Tongue (tissue), 2 donors: ENCODE measurements around the gene BCAS3. TPM values are rescaled to one million over a fixed set of nuclear protein-coding genes. Genes with fewer than 3 reads are reported as not detected.

Source experiments
- DNase-seq: peaks from one replicate; pipeline ENCODE4 v3.0.0-alpha.2; 2015
- total RNA-seq: library from RNA; depleted of rRNA; stranded (reverse); fragments of >200 nt; gene quantifications from one replicate; pipeline ENCODE4 v1.2.3, GENCODE V29; 2014

The BCAS3 gene
- total RNA-seq, 1 donor from 2014 or later: 40.2 TPM

GRCh38 chr17:61386251-61386650, 708.6 kb downstream of the BCAS3 start:
- no peak for DNase-seq

- DNase-seq: no peak
Observed at GRCh38 chr17:61387011-61387410, 709.4 kb downstream of the BCAS3 start.

GRCh38 chr17:61387511-61388305, 710.1 kb downstream of the BCAS3 start:
- no peak for DNase-seq

DNA sequence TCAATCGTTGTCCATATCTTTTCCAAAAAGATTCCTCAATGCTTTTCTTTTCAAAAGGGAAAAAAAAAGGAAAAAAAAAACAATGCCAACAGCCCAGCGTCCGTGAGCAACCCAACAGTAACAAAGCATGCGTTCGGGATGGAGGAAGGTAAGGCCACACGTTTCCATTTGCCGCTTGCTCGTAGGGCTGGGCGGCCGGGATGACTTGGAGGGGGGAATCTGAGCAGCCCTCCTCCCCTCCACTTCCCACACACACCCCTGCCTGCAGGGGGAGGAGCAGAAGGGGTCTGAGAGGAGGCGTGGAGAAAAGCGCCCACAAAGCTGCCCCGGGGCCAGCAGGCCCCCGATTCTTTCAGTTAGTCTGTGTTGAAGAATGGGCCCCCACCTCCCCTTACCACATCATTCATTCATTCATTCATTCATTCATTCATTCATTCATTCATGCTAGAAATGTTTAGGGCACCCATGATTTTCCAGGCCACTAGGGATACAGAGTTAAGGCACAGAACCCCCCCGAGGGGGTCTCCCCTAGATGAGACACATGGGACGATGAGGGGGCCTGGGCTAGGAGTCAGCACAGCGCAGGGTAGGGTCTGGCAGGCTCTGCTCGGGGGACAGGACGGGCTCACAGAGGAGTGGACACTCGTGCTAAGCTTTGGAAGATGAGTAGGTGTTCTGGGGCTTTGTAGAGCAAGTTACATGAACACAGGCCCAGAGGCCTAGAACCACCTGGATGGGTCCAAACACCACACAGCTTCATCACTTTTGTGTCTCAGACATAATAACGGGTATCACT, 711.1 kb downstream of the BCAS3 start:
- no peak for DNase-seq

- peak; percentile 73 for DNase-seq
Observed at GRCh38 chr17:61389670-61390478, 712.2 kb downstream of the BCAS3 start.

DNA sequence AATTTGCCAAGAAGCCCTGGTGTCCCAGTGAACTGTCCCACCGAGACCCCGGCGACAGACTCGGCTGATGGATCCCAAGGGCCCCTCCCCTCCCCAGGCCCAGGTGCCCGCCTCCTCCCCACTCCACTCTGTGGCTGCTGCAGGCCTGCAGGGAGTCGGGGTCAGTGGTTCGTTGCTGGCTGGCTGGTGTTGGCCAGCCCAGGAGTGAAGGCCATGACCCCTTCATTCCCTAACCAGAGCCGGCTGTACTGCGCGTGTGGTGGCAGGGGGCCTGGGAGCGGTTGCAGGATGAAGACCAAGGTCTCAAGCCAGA, 712.8 kb downstream of the BCAS3 start:
- DNase-seq: no peak

DNA sequence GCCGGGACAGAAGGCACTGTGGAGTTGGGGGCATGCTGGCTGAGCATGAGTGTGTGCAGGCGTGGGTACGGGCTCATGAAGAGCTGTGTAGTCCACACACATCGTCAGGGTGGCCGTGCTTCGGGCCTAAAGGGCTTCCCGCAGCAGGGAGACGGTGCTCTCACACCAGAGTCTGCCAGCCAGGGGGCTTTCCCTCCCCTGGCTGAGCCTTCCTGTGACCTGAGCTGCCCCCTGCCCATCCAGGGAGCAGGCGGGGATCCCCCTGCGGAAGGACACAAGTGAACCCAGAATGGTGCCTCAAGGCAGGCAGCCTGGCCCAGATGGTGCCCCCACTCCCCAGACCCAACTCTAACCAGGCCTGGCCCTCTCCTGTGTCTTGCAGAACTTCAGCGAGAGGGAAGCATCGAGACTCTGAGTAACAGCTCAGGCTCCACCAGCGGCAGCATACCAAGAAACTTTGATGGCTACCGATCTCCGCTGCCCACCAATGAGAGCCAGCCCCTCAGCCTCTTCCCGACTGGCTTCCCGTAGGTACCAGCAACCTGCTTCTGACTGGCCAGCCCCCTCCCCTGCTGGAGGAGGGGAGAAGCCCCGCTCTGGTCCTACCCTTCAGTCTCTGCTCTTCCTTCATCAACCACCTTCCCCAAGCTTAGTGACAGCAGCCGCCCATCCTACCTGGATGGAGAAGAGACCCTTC, 714.1 kb downstream of the BCAS3 start:
- DNase-seq: no peak

DNA sequence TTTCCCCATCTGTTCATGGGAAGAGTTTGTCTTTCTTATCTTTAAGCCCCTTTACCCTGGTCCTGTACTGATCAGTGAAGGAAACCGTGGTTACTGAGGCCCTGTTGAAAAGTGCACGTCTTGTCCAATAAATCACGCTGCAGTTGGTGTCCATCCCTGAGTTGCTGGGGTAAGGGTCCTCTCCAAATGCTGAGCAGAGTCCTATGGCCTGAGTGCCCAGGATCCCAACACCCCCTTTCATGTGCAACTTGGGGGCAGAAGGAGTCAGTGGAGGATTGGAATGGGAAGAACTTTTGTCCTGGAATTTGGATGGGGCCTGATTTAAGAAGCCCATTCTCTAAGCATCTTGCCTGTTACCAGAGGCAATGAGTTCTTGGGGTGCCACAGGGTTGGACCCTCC, 715.0 kb downstream of the BCAS3 start:
- no peak for DNase-seq

DNA sequence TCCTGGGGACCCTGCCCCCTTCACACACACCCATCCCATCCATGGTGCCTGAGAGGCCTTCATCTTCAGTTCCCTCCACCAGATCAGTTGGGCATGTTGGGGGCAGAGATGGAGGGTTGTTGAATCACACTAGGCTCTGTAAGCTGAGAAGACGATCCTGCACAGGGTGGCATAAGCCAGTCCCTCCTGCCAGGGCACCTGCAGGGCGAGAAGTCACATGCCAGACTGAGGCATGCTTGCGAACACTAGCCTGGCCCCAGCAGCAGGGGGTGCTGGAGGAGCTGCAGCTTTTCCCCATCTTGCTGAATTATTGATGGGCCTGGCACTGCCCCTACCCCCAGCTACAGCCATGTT, 715.9 kb downstream of the BCAS3 start:
- no peak for DNase-seq

GRCh38 chr17:61393904-61394629, 716.4 kb downstream of the BCAS3 start:
- no peak for DNase-seq

- no peak for DNase-seq
Observed at GRCh38 chr17:61394630-61395408, 717.2 kb downstream of the BCAS3 start.

DNA sequence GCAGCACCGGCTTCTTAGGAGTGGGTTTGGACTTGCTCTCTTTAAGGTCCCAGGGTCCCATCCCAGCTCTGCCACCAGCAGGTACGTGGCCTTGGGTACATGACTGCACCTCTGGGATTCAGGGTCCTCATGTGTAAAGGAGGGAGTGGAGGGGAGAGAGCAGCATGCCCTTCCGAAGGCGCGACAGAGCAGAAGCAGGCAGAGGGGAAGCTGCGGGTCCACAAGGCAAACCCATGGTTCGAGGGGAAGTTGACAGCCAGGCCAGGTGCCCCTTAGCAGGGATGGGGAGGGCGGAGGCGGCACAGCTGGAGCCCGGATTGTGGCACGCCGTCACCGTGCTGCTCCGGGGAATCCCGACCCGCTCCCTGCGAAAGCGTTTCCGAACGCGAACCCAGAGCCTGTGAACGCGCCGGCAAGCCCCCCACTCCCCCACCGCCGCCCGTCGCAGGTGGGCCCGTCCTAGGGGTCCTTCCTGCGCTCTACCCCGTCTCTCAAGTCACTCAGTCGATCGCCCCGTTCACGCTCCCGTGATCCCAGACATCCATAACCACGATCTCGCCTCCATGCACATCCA, 717.8 kb downstream of the BCAS3 start:
- DNase-seq: no peak

DNA sequence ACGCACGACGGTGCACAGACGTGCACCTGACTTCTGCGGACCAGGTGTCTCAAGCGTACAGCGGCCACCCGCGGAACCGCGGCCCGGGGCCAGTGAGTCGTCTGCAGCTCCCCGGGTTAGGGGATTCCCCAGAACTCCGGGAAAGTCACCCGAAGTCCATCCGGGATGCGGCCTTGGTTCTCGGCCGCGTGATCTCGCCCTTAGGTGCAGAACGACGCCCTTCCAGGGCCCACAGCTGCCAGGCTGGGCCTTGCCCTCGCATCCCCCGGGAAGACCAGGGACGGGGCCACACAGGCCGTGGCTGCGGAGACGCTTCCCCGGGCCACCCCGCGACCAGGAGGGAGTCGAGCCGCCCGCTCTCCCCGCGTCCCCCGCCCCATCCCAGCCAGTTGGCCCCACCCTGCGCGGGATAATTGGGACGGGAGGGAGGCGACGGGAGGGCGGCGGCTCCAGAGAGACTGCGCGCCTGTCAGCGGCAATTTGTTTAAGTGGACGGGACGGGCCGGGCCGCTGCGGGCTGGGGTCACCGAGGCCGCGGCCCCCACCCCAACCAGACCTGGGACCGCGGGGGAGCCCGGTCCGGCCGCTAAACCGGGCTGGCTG, 718.4 kb downstream of the BCAS3 start:
- DNase-seq: no peak

- DNase-seq: no peak
Observed at GRCh38 chr17:61396586-61397085, 719.0 kb downstream of the BCAS3 start.

DNA sequence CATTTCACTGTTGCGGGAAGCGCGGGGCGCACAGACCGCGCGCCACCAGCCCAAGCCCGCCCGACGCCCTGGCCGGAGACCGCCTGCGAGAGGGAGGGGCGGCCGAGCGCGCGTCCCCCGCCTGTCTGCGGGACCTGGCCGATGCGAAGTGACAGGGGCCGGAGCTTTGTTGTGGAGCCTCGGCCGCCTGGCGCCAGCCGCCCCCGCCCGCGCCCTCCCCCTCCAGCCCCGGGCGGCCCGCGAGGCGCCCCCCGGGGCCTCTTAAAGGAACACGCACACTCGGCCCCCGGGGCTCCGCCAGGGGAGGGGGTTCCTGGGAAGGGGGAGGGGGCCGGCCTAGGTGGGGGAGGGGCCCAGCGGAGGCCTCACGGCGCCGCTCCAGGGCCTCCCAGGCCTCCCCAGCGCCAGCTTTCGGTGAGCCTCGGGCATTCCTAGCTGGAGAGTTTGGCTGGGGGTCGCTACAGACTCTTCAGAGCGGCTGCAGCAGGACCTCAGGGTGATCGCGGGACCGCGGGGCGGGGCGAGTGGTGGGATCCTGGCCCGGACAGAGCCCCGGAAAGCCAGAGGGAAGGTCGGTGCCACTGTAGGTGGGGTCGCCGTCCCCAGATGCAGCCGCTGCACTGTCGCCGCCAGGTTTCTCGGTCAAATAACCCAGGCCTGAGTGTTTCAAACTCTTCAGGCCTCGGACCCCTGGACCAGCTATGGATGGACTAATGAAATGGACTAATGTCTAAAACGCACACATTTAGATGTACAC, 719.6 kb downstream of the BCAS3 start:
- DNase-seq: peak; percentile 56

DNA sequence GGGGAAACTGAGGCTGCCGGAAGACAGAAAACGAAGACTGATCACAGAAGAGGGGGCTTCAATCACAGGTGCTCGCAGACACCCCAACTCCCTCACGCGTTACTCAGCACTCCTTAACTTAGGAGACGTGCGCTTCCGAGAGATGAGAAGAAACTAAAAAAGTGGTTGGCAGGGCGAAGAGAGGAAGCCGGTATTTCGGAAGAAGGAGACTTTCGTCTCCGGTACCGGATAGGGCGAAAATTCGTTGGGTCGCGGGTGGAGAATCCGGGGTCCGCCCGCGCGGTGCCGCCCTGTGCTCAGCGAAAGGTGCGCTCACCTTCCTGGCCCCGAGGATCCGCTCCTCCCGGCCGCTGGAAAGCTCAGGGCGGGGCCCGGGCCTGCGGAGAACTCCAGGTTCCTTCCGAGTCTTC, 721.1 kb downstream of the BCAS3 start:
- no peak for DNase-seq

DNA sequence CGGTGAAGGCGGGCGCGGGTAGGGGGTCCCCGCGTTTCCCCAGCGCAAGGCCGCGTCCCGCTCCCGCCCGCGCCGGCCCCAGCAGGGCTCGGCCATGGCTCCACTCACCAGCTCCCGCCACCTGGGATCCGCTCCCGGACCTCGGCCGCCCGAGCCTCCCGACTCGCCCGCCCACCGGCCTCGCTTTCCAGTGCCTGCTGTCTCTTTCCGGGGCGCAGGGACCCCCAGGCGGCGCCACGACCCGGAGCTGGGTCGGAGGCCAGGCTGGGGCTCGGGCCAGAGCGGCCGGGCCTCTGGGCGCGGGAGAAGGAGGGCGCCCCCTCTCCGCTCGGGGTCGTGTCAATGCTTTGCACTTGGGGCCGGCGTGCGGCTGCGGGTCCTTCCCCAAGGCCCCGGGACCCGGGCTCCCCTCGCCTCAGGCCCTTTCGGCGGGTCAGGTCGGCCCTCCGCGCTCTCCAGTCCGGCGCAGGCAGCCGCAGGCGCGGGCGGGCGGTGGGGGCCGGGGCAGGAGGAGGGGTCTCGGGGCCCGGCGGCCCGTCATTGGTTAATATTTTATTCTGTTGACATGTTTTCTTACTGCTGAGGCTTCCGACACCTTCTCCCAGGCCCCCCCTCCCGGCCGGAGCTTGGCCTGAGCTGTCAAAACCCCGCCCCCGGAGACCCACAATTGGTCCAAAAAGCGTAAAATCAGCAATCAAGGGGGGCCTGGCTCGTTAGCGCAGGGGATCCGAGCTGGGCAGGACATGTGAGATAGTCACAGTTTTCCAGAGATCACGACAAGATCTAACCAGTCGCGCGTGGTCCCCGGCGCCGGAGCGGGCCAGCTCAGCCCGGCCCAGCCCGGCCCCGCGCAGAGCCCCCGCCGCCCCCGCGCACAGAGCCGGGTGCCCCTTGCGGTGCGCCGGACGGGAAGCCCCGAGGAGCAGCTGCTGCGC, 721.7 kb downstream of the BCAS3 start, which contains the start of gene TBX2:
Gene TBX2, plus strand, starts transcription at position 713 of the 935 bp plus-strand sequence. CDS start 334 bp downstream, outside the sequence.
- DNase-seq: peak; percentile 89
